GM19467 (cell line): ENCODE results near the gene COL11A1.
"Not testable (repeated sequence)": the region's sequence is repeated elsewhere in the genome, so short reads cannot be mapped to it uniquely, and the experiment has no call there.

Source experiments
- ATAC-seq: cut with Tn5 transposase; IDR thresholded peaks from one replicate; pipeline ENCODE4 v1.9.1; 2021; ENCODE audit warnings: mild to moderate bottlenecking, moderate library complexity; ENCODE audit not compliant: unreplicated experiment

Gene COL11A1

GRCh38 chr1:103108376-103109150 is at the start of gene COL11A1:
COL11A1 (minus strand) TSS chr1:103108522; CDS start chr1:103108178, 344 bp downstream.
- no peak for ATAC-seq

GRCh38 chr1:103156966-103157365 is 48.6 kb upstream of the COL11A1 start:
- no peak for ATAC-seq

- ATAC-seq: no peak
Measured at GRCh38 chr1:103146166-103146565, 37.8 kb upstream of the COL11A1 start.

GRCh38 chr1:103145449-103145848 is 37.1 kb upstream of the COL11A1 start:
- no peak for ATAC-seq

GRCh38 chr1:103144681-103145080 is 36.4 kb upstream of the COL11A1 start:
- no peak for ATAC-seq

GRCh38 chr1:103142461-103142860 is 34.1 kb upstream of the COL11A1 start:
- ATAC-seq: no peak

GRCh38 chr1:103129796-103130195 is 21.5 kb upstream of the COL11A1 start:
- ATAC-seq: no peak

GRCh38 chr1:103129255-103129654 is 20.9 kb upstream of the COL11A1 start:
- ATAC-seq: no peak

- ATAC-seq: not testable (repeated sequence)
Measured at GRCh38 chr1:103128256-103128655, 19.9 kb upstream of the COL11A1 start.

GRCh38 chr1:103125219-103125618 is 16.9 kb upstream of the COL11A1 start:
- no peak for ATAC-seq

- ATAC-seq: no peak
Measured at GRCh38 chr1:103122983-103123720, 14.8 kb upstream of the COL11A1 start.

GRCh38 chr1:103120981-103121380 is 12.7 kb upstream of the COL11A1 start:
- no peak for ATAC-seq

- no peak for ATAC-seq
Measured at GRCh38 chr1:103112546-103112945, 4.2 kb upstream of the COL11A1 start.

- no peak for ATAC-seq
Measured at GRCh38 chr1:103111926-103112325, 3.6 kb upstream of the COL11A1 start.

- no peak for ATAC-seq
Measured at GRCh38 chr1:103110701-103111100, 2.4 kb upstream of the COL11A1 start.

GRCh38 chr1:103109311-103109920 is 1.1 kb upstream of the COL11A1 start:
- no peak for ATAC-seq

GRCh38 chr1:103107741-103108375 is 464 bp downstream of the COL11A1 start:
- ATAC-seq: no peak

GRCh38 chr1:103106426-103107341 is 1.6 kb downstream of the COL11A1 start:
- ATAC-seq: no peak

GRCh38 chr1:103101399-103101798 is 6.9 kb downstream of the COL11A1 start:
- ATAC-seq: no peak

- no peak for ATAC-seq
Measured at GRCh38 chr1:103089221-103089620, 19.1 kb downstream of the COL11A1 start.
